Smooth muscle cell (in vitro differentiated cells): ENCODE measurements around the gene MAGI3. TPM values are rescaled to one million over a fixed set of nuclear protein-coding genes. Genes with fewer than 3 reads are reported as not detected.
"Not testable (repeated sequence)": the region's sequence is repeated elsewhere in the genome, so short reads cannot be mapped to it uniquely, and the experiment has no call there.

Source experiments
- DNase-seq: peaks from one replicate; lab custom pipeline; 2025; ENCODE audit not compliant: unreplicated experiment; lab: John Stamatoyannopoulos, UW
- H2AFZ ChIP-seq: fragments of 200-600 bp; sonication (generic); 2 replicates; pipeline ENCODE4 v1.6.0; 2016; ENCODE audit warnings: antibody characterized with exemption, low read depth, mild to moderate bottlenecking
- H3F3A ChIP-seq: fragments of 200-600 bp; sonication (generic); 2 replicates; pipeline ENCODE4 v1.6.0; 2017; ENCODE audit warnings: antibody characterized with exemption, low read depth
- H3K27ac ChIP-seq: fragments of 200-600 bp; sonication (generic); 2 replicates; pipeline ENCODE4 v1.5.1; 2016; ENCODE audit warnings: low read depth, mild to moderate bottlenecking
- H3K27me3 ChIP-seq: fragments of 200-600 bp; sonication (generic); 2 replicates; pipeline ENCODE4 v1.6.1; 2016; ENCODE audit warnings: low read depth, mild to moderate bottlenecking
- H3K36me3 ChIP-seq: fragments of 200-600 bp; sonication (generic); 2 replicates; pipeline ENCODE4 v1.5.1; 2016; ENCODE audit warnings: low read depth
- H3K4me1 ChIP-seq: fragments of 200-600 bp; sonication (generic); 2 replicates; pipeline ENCODE4 v1.5.1; 2016; ENCODE audit warnings: low read depth
- H3K4me2 ChIP-seq: fragments of 200-600 bp; sonication (generic); 2 replicates; pipeline ENCODE4 v1.6.0; 2016; ENCODE audit warnings: mild to moderate bottlenecking
- H3K4me3 ChIP-seq: fragments of 200-600 bp; sonication (generic); 2 replicates; pipeline ENCODE4 v1.5.1; 2016; ENCODE audit warnings: mild to moderate bottlenecking
- H3K79me2 ChIP-seq: fragments of 200-600 bp; sonication (generic); 2 replicates; pipeline ENCODE4 v1.6.0; 2016; ENCODE audit warnings: low read depth, mild to moderate bottlenecking
- H3K9ac ChIP-seq: fragments of 200-600 bp; sonication (generic); 2 replicates; pipeline ENCODE4 v1.6.0; 2016; ENCODE audit warnings: low read depth
- H3K9me3 ChIP-seq: fragments of 200-600 bp; sonication (generic); replicated peaks from 2 replicates; pipeline ENCODE4 v1.5.1; 2016; ENCODE audit warnings: low read depth
- H4K20me1 ChIP-seq: fragments of 200-600 bp; sonication (generic); 2 replicates; pipeline ENCODE4 v1.6.0; 2016; ENCODE audit warnings: low read depth
- CTCF ChIP-seq: fragments of 200-600 bp; sonication (generic); IDR thresholded peaks from 2 replicates; pipeline ENCODE4 v1.5.1; 2017; ENCODE audit warnings: borderline replicate concordance, mild to moderate bottlenecking, antibody characterized with exemption; ENCODE audit not compliant: insufficient read depth, poor library complexity, severe bottlenecking
- WGBS: methylation state at CpG from one replicate; pipeline ENCODE4 v1.1.7; 2016; ENCODE audit warnings: low lambda C conversion rate; 5-methylcytosine and 5-hydroxymethylcytosine counted together
- polyA plus RNA-seq: library from polyadenylated mRNA; unstranded; fragments of >200 nt; fragmentation: Nextera tagmentation; extraction: Ambion mirVana; gene quantifications from 2 replicates; pipeline ENCODE4 v1.2.1, GENCODE V29; 2016
- total RNA-seq: library from RNA; depleted of rRNA; stranded (reverse); fragments of >200 nt; gene quantifications from 2 replicates; pipeline ENCODE4 v1.2.3, GENCODE V29; 2014

The MAGI3 gene
- total and polyA plus RNA-seq, 2 experiments from 2014 or later: 10.9 to 19.1 TPM

DNA sequence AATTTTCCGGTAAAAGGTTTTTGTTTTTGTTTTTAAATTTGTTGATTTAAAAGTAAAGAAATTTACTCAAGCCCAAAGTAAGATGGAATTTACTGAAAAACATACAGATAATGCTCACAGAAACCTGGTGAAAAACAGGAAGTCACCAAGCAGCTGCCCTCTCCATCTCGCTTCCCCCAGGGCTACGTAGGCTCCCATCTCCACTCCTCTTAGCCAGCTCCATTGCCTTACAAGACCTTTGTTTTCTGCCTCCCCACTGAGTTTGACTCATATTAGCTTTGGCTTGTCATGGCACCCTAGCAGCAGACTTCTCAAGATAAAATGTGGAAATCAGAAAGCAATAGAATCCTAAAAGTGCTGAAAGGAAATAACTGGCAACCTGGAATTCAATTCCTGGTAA is 311.1 kb downstream of the MAGI3 start:
- Histone ChIP-seq H3K4me2 (no peak overlapping the region), H3F3A (no peaks in the 10 kb centered on the region), H4K20me1 (no peaks in the 10 kb centered on the region), H3K4me3 (no peak overlapping the region), H3K9me3 (no peaks in the 10 kb centered on the region), H3K27me3 (no peaks in the 10 kb centered on the region), H3K9ac (no peak overlapping the region), H3K4me1 (no peaks in the 10 kb centered on the region), H3K27ac (no peak overlapping the region), H3K79me2 (no peaks in the 10 kb centered on the region), H3K36me3 (peaks cover 12% of the 10 kb centered on the region), H2AFZ (no peak overlapping the region)
- no peak for TF ChIP-seq CTCF
- 96% methylated on average over 3 of the region's 3 CpGs for WGBS
- no peak for DNase-seq

DNA sequence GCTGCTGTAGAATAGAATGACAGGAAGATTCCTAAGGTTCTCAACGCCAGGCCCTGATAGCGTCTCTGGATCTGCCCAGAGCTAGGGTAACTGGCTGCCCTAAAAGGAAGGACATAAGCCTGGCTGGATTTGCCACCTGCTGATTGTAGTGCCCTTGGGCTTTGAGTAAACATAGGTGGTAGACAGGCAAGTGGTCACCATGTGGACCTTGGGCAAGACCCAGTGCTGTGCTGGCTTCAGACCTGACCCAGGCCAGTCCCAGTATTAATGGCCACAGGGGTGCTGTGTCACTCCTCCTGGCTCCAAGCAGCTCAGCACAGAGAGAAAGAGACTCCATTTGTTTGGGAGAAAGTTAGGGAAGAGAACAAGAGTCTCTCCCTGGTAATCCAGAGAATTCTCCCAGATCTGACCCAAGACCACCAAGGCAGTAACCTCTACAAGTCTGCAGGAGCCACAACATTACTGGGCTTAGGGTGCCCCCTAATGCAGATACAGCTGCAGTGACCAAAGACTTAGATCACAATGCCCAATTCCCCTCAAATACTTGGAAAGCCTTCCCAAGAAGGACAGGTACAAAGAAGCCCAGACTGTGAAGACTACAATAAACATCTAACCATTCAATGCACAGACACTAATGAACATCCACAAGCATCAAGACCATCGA is 324.4 kb downstream of the MAGI3 start:
- Histone ChIP-seq H3F3A (no peaks in the 10 kb centered on the region), H3K9me3 (no peaks in the 10 kb centered on the region), H3K4me1 (no peaks in the 10 kb centered on the region), H3K27me3 (no peaks in the 10 kb centered on the region), H3K27ac (no peak overlapping the region), H3K79me2 (no peaks in the 10 kb centered on the region), H3K4me2 (no peak overlapping the region), H3K4me3 (no peak overlapping the region), H3K36me3 (peaks cover 24% of the 10 kb centered on the region), H3K9ac (no peak overlapping the region), H4K20me1 (no peaks in the 10 kb centered on the region), H2AFZ (no peak overlapping the region)
- 96% methylated on average over 3 of the region's 3 CpGs for WGBS
- TF ChIP-seq CTCF: no peak
- DNase-seq: no peak

- H2AFZ ChIP-seq, H4K20me1 ChIP-seq, H3K27ac ChIP-seq, H3K9me3 ChIP-seq, H3K9ac ChIP-seq, H3F3A ChIP-seq, H3K4me3 ChIP-seq, H3K79me2 ChIP-seq, H3K4me2 ChIP-seq, H3K4me1 ChIP-seq, H3K27me3 ChIP-seq, DNase-seq: not testable (repeated sequence)
- H3K36me3 ChIP-seq: peaks cover 31% of the 10 kb centered on the region
- WGBS: 94% methylated on average over 6 of the region's 6 CpGs
Measured at GRCh38 chr1:113717506-113717905, 327.2 kb downstream of the MAGI3 start.

DNA sequence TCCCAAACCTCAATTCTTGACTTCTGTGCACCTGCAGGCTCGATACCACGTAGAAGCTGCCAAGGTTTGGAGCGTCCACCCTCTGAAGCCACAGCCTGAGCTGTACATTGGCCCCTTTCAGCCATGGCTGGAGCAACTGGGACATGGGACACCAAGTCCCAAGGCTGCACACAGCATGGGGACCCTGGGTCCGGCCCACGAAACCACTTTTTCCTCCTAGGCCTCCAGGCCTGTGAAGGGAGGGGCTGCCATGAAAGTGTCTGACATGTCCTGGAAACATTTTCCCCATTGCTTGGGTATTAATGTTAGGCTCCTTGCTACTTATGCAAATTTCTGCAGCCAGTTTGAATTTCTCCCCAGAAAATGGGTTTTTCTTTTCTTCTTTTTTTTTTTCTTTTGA is 328.3 kb downstream of the MAGI3 start:
- 100% methylated on average over 5 of the region's 5 CpGs for WGBS
- DNase-seq, H3K9me3 ChIP-seq, H3K27ac ChIP-seq, H3K9ac ChIP-seq, H3K79me2 ChIP-seq, H3F3A ChIP-seq, H2AFZ ChIP-seq, H3K4me1 ChIP-seq, H3K4me3 ChIP-seq, H3K4me2 ChIP-seq, H4K20me1 ChIP-seq, H3K27me3 ChIP-seq: not testable (repeated sequence)
- H3K36me3 ChIP-seq: peaks cover 33% of the 10 kb centered on the region

DNA sequence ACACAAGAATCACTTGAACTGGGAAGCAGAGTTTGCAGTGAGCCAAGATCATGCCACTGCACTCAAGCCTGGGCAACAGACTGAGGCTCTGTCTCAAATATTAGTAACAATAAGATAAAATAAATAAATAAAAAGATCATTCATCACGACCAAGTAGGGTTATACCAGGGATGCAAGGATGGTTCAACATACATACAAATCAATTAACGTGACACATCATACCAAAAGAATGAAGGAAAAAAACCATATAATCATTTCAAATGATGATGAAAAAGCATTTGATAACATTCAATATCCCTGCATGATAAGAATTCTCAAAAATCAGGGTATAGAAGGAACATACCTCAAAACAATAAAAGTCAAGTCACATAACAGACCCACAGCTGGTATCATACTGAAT is 330.7 kb downstream of the MAGI3 start:
- TF ChIP-seq CTCF: no peak
- no peak overlapping the region for H3K4me2 ChIP-seq
- no peaks in the 10 kb centered on the region for H3K27me3 ChIP-seq
- WGBS: 97% methylated on average over 2 of the region's 2 CpGs
- H3K36me3 ChIP-seq: peaks cover 38% of the 10 kb centered on the region
- no peak overlapping the region for H3K9ac ChIP-seq
- H3K4me1 ChIP-seq: no peaks in the 10 kb centered on the region
- H3K79me2 ChIP-seq: no peaks in the 10 kb centered on the region
- no peaks in the 10 kb centered on the region for H3F3A ChIP-seq
- no peak for DNase-seq
- peaks cover 5% of the 10 kb centered on the region for H3K9me3 ChIP-seq
- H2AFZ ChIP-seq: no peak overlapping the region
- no peak overlapping the region for H3K27ac ChIP-seq
- no peaks in the 10 kb centered on the region for H4K20me1 ChIP-seq
- no peak overlapping the region for H3K4me3 ChIP-seq
